Naive thymus-derived CD4-positive, alpha-beta T cell (primary cell): ENCODE measurements around the gene CHPF. TPM values are rescaled to one million over a fixed set of nuclear protein-coding genes. Genes with fewer than 3 reads are reported as not detected.

ENCODE experiments used
- ATAC-seq: fragments of 150-1000 bp; cut with Tn5 transposase; 2 replicates; pipeline ENCODE4 v1.10.0; 2021; ENCODE audit warnings: mild to moderate bottlenecking, moderate library complexity
- CTCF ChIA-PET: fragments of 350-600 bp; sonication (Branson Sonifier 250); formaldehyde crosslinking; loops from one replicate; lab custom pipeline; 2021; ENCODE audit warnings: antibody characterized with exemption; lab: Charles Lee
- POLR2A ChIA-PET: fragments of 350-600 bp; sonication (Branson Sonifier 250); formaldehyde crosslinking; loops from one replicate; lab custom pipeline; 2021; ENCODE audit warnings: antibody characterized with exemption, inconsistent platforms; lab: Charles Lee
- DNase-seq, 9 donors: peaks; one replicate each; pipeline versions ENCODE4 v3.0.0 to v3.0.0-alpha.2; 2020 to 2022; ENCODE audit warnings: mixed read lengths in 1 of 9
- H3K27ac ChIP-seq: one replicate; pipeline ENCODE4 v1.7.0; 2013; ENCODE audit warnings: mild to moderate bottlenecking, low read depth, low read length, moderate library complexity
- H3K27me3 ChIP-seq, 2 donors: one replicate each; pipeline ENCODE4 v1.7.0; 2013; ENCODE audit warnings: low read length in 2 of 2, mild to moderate bottlenecking in 2 of 2, moderate library complexity in 2 of 2; ENCODE audit not compliant: control insufficient read depth in 2 of 2, insufficient read depth in 2 of 2
- H3K36me3 ChIP-seq, 3 experiments: 1 replicate in 2 of 3; 2 replicates in 1 of 3; pipeline ENCODE4 v1.7.0; 2013; ENCODE audit warnings: low read length in 3 of 3, mild to moderate bottlenecking in 3 of 3, moderate library complexity in 1 of 3; ENCODE audit not compliant: insufficient read depth in 3 of 3, control insufficient read depth in 2 of 3
- H3K4me1 ChIP-seq, 2 donors: one replicate each; pipeline ENCODE4 v1.7.0; 2013; ENCODE audit warnings: low read length in 2 of 2, mild to moderate bottlenecking in 2 of 2, moderate library complexity in 1 of 2; ENCODE audit not compliant: control insufficient read depth in 2 of 2, insufficient read depth in 2 of 2
- H3K4me3 ChIP-seq: 2 replicates; pipeline ENCODE4 v1.7.0; 2013; ENCODE audit warnings: mild to moderate bottlenecking, low read length
- H3K9me3 ChIP-seq, 3 experiments: 1 replicate in 2 of 3; 2 replicates in 1 of 3; pipeline ENCODE4 v1.7.0; 2013; ENCODE audit warnings: low read length in 3 of 3; ENCODE audit not compliant: control insufficient read depth in 2 of 3
- H3K27ac Mint-ChIP-seq, 9 donors: one replicate each; pipeline ENCODE4 v1.8.0; 2020 to 2022; ENCODE audit warnings: mixed read lengths in 9 of 9, mild to moderate bottlenecking in 8 of 9, moderate library complexity in 5 of 9, inconsistent platforms in 2 of 9
- H3K27me3 Mint-ChIP-seq, 5 donors: one replicate each; pipeline ENCODE4 v1.8.0; 2021 to 2022; ENCODE audit warnings: mixed read lengths in 5 of 5, mild to moderate bottlenecking in 1 of 5
- H3K36me3 Mint-ChIP-seq, 5 donors: one replicate each; pipeline ENCODE4 v1.8.0; 2020 to 2022; ENCODE audit warnings: mixed read lengths in 5 of 5, mild to moderate bottlenecking in 3 of 5, inconsistent platforms in 1 of 5
- H3K4me1 Mint-ChIP-seq, 7 donors: one replicate each; pipeline ENCODE4 v1.8.0; 2020 to 2022; ENCODE audit warnings: mixed read lengths in 7 of 7, mild to moderate bottlenecking in 3 of 7, inconsistent platforms in 1 of 7
- H3K4me3 Mint-ChIP-seq, 10 donors: one replicate each; pipeline ENCODE4 v1.8.0; 2020 to 2022; ENCODE audit warnings: mild to moderate bottlenecking in 10 of 10, mixed read lengths in 10 of 10, moderate library complexity in 6 of 10, inconsistent platforms in 2 of 10
- H3K9me3 Mint-ChIP-seq, 11 donors: one replicate each; pipeline ENCODE4 v1.8.0; 2020 to 2022; ENCODE audit warnings: mixed read lengths in 11 of 11, mild to moderate bottlenecking in 4 of 11, inconsistent platforms in 1 of 11, moderate library complexity in 1 of 11
- intact Hi-C, 2 donors: fragments of 100-400 bp; cut with micrococcal nuclease; formaldehyde crosslinking; loops; one replicate each; pipeline ENCODE4 v1.15.1; 2023
- polyA plus RNA-seq, 2 donors: library from polyadenylated mRNA; unstranded; fragments of 300-500 nt; fragmentation: Illumina TruSeq; gene quantifications; one replicate each; pipeline ENCODE4 v1.2.3, GENCODE V29; 2021
- total RNA-seq, 6 experiments: library from RNA in 5 of 6; stranded (reverse) in 5 of 6; gene quantifications; 1 replicate in 5 of 6; 2 replicates in 1 of 6; pipeline ENCODE4 v1.2.3 and lab custom pipeline; 2021 to 2026

Gene CHPF
- total and polyA plus RNA-seq, 7 experiments from 2014 or later, result 4.1 to 15.3 (median 5.7) TPM

DNA sequence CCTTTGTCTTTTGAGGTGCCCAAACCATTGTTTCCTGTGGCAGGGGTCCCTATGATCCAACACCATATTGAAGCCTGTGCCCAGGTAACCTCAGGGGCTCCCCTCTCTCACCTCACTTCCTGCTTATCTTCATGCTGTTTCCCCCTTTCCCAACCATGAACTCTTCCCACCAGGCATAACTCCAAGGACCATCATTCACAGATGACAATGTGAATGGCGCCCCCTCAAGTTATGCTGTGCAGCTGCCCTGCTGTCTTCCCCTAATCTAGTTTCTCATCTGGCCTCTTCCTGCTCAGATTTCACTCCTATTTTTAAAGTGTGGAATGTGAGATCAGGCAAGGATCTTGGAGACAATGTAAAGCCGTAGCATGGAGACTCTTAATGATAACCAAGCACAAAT is 43.5 kb downstream of the CHPF start:
- DNase-seq, result no peak
- Histone ChIP-seq H3K4me1 (peaks cover 19 to 22% of the 10 kb centered on the region in 2 donors), H3K9me3 (no peaks in the 10 kb centered on the region), H3K4me3 (no peak overlapping the region), H3K27me3 (peaks cover 4 to 9% of the 10 kb centered on the region in 2 donors), H3K27ac (no peak overlapping the region), H3K36me3 (peaks cover 0 to 21% (median 0%) of the 10 kb centered on the region in 3 experiments)
- H3K9me3 Mint-ChIP-seq, result peaks cover 0 to 2% (median 0%) of the 10 kb centered on the region in 11 donors
- peak overlapping the region in 2 of 9 donors; percentile 81 to 86 for H3K27ac Mint-ChIP-seq
- no peak for ATAC-seq
- peaks cover 13 to 30% (median 24%) of the 10 kb centered on the region in 5 donors for H3K27me3 Mint-ChIP-seq
- peaks cover 7 to 31% (median 11%) of the 10 kb centered on the region in 5 donors for H3K36me3 Mint-ChIP-seq
- ChIA-PET POLR2A (interaction anchor here (1.5 kb wide), 1 partner anchor 221 kb away, joined by 4 read pairs; the partner anchor contains the start of gene DNAJB2), CTCF (interaction anchor here (0.9 to 1.8 kb wide), 3 partner anchors 10 to 98 kb away, joined by 3 to 8 read pairs (median 4); no protein-coding TSS in a partner anchor)
- intact Hi-C loops, result no loop called here
- H3K4me1 Mint-ChIP-seq, result peaks cover 26 to 42% (median 36%) of the 10 kb centered on the region in 7 donors
- H3K4me3 Mint-ChIP-seq, result peak overlapping the region; percentile 91 to 99 (median 96)

GRCh38 chr2:219499555-219499954 is 44.1 kb downstream of the CHPF start:
- POLR2A ChIA-PET, result interaction anchor here (1.5 kb wide), 1 partner anchor 221 kb away, joined by 4 read pairs; the partner anchor contains the start of gene DNAJB2
- no peak for ATAC-seq
- Mint-ChIP-seq H3K27me3 (peaks cover 19 to 36% (median 30%) of the 10 kb centered on the region in 5 donors), H3K36me3 (peaks cover 4 to 25% (median 9%) of the 10 kb centered on the region in 5 donors), H3K9me3 (peaks cover 0 to 2% (median 0%) of the 10 kb centered on the region in 11 donors), H3K27ac (peak overlapping the region in 7 of 9 donors; percentile 76 to 97 (median 86)), H3K4me3 (peak overlapping the region; percentile 91 to 99 (median 96)), H3K4me1 (peaks cover 26 to 42% (median 36%) of the 10 kb centered on the region in 7 donors)
- Histone ChIP-seq H3K27ac (peak overlapping the region; percentile 79), H3K4me1 (peaks cover 19 to 22% of the 10 kb centered on the region in 2 donors), H3K36me3 (peaks cover 0 to 15% (median 0%) of the 10 kb centered on the region in 3 experiments), H3K4me3 (peak overlapping the region; percentile 85), H3K27me3 (peaks cover 4 to 9% of the 10 kb centered on the region in 2 donors), H3K9me3 (no peaks in the 10 kb centered on the region)
- CTCF ChIA-PET, result interaction anchor here (0.9 to 1.8 kb wide), 3 partner anchors 10 to 97 kb away, joined by 3 to 8 read pairs (median 4); no protein-coding TSS in a partner anchor
- DNase-seq, result no peak
- intact Hi-C loops, result loop anchor here (2.0 to 10.0 kb wide), 12 partner anchors 23 to 1225 kb away; partner anchors contain the start of genes CNPPD1 (in 2 of the 2), RETREG2 (in 2 of the 2), ZFAND2B (in 2 of the 2) and AAMP (in 1 of the 2)

- CTCF ChIA-PET, result interaction anchor here (0.7 to 6.1 kb wide), 5 partner anchors 11 to 97 kb away, joined by 3 to 60 read pairs (median 4); no protein-coding TSS in a partner anchor
- DNase-seq, result no peak
- Histone ChIP-seq H3K4me3 (peak overlapping the region; percentile 85), H3K4me1 (peaks cover 19 to 22% of the 10 kb centered on the region in 2 donors), H3K36me3 (peaks cover 0 to 10% (median 0%) of the 10 kb centered on the region in 3 experiments), H3K27me3 (peaks cover 4 to 9% of the 10 kb centered on the region in 2 donors), H3K27ac (peak overlapping the region; percentile 79), H3K9me3 (no peaks in the 10 kb centered on the region)
- intact Hi-C loops, result loop anchor here (2.0 to 10.0 kb wide), 12 partner anchors 22 to 1224 kb away; partner anchors contain the start of genes CNPPD1 (in 2 of the 2), RETREG2 (in 2 of the 2), ZFAND2B (in 2 of the 2) and AAMP (in 1 of the 2)
- H3K27me3 Mint-ChIP-seq, result peaks cover 23 to 42% (median 35%) of the 10 kb centered on the region in 5 donors
- peaks cover 0 to 2% (median 0%) of the 10 kb centered on the region in 11 donors for H3K9me3 Mint-ChIP-seq
- peaks cover 0 to 19% (median 4%) of the 10 kb centered on the region in 5 donors for H3K36me3 Mint-ChIP-seq
- peaks cover 26 to 42% (median 36%) of the 10 kb centered on the region in 7 donors for H3K4me1 Mint-ChIP-seq
- no peak for ATAC-seq
- H3K4me3 Mint-ChIP-seq, result peak overlapping the region; percentile 91 to 99 (median 96)
- H3K27ac Mint-ChIP-seq, result peak overlapping the region; percentile 76 to 97 (median 86)
- POLR2A ChIA-PET, result interaction anchor here (0.8 to 1.5 kb wide), 8 partner anchors 9 to 220 kb away, joined by 3 to 5 read pairs (median 4); partner anchors contain the start of genes DNAJB2 and DNPEP
These were observed 44.6 kb downstream of the CHPF start for GRCh38 chr2:219499058-219499307.

DNA sequence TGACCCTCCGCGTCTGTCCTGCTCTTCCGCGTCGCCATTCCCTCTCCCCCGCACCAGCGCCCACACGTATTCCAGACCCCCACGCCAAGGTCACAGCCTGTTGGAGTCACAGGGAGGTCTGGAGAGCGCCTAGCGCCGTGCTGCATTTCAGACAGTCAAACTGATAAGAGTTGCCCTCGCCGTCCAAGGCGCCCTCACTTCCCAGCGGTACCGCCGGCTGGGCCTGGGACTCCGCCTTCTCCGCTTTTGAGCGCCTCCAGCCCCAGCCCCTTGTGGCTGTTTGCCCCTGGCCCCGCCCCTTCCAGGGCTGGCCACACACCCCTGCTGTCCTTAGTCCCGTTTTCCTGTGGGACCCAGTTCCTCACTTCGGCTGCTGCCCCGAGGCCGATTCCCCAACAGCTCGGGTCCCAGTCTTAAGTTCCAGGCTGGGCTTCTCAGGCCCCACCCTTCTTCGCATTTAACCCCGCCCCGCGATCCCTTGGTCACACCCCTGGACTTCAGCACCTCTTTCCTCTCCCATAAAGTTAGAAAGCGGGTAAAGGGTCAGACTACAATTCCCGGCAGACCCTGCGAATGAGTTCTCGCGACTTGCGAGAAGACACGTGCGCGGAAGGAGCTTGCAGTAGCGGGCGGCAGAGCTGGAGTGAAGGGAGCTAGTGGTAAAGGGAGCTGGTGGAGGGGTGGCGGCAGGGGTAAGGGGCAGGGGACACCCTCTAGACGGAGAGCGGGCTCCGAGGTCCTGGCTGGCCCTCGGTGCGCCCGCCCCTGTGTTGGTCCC is 45.1 kb downstream of the CHPF start, which contains the start of gene GMPPA:
GMPPA (plus strand) TSS at position 612 of the 778 bp plus-strand sequence. CDS start 1,085 bp downstream, outside the sequence.
- H3K27ac Mint-ChIP-seq, result peak within 1 kb of the TSS; percentile 76 to 97 (median 86)
- ChIA-PET POLR2A (interaction anchor here (0.8 to 1.5 kb wide), 8 partner anchors 9 to 219 kb away, joined by 3 to 5 read pairs (median 4); partner anchors contain the start of genes DNAJB2 and DNPEP), CTCF (interaction anchor here (0.7 to 6.1 kb wide), 3 partner anchors 11 to 30 kb away, joined by 3 to 60 read pairs (median 8); no protein-coding TSS in a partner anchor)
- Histone ChIP-seq H3K4me1 (peaks cover 19 to 22% of the 10 kb centered on the region in 2 donors), H3K9me3 (no peaks in the 10 kb centered on the region), H3K27ac (peak within 1 kb of the TSS; percentile 79), H3K4me3 (peak within 1 kb of the TSS; percentile 85), H3K36me3 (peaks cover 0 to 5% (median 0%) of the 10 kb centered on the region in 3 experiments), H3K27me3 (peaks cover 4 to 9% of the 10 kb centered on the region in 2 donors)
- peaks cover 0 to 2% (median 0%) of the 10 kb centered on the region in 11 donors for H3K9me3 Mint-ChIP-seq
- DNase-seq (peak; percentile 78 to 95 (median 90)), ATAC-seq (peak; percentile 94)
- peaks cover 26 to 42% (median 36%) of the 10 kb centered on the region in 7 donors for H3K4me1 Mint-ChIP-seq
- H3K27me3 Mint-ChIP-seq, result peaks cover 28 to 47% (median 40%) of the 10 kb centered on the region in 5 donors
- peak within 1 kb of the TSS; percentile 91 to 99 (median 96) for H3K4me3 Mint-ChIP-seq
- H3K36me3 Mint-ChIP-seq, result peaks cover 0 to 14% (median 4%) of the 10 kb centered on the region in 5 donors
- intact Hi-C loops, result loop anchor here (1.0 to 10.0 kb wide), 21 partner anchors 11 to 1224 kb away; partner anchors contain the start of genes CHPF (in 2 of the 2), CNPPD1 (in 2 of the 2), DNAJB2 (in 2 of the 2) and RETREG2 (in 2 of the 2)

GRCh38 chr2:219497495-219498279 is 45.9 kb downstream of the CHPF start:
- Histone ChIP-seq H3K36me3 (no peaks in the 10 kb centered on the region), H3K27me3 (peaks cover 4 to 9% of the 10 kb centered on the region in 2 donors), H3K4me3 (peak overlapping the region; percentile 85), H3K9me3 (no peaks in the 10 kb centered on the region), H3K4me1 (peaks cover 19 to 22% of the 10 kb centered on the region in 2 donors), H3K27ac (no peak overlapping the region)
- CTCF ChIA-PET, result interaction anchor here (6.1 kb wide), 1 partner anchor 31 kb away, joined by 60 read pairs; no protein-coding TSS in a partner anchor
- H3K36me3 Mint-ChIP-seq, result peaks cover 0 to 11% (median 3%) of the 10 kb centered on the region in 5 donors
- POLR2A ChIA-PET, result interaction anchor here (1.1 to 1.3 kb wide), 4 partner anchors 10 to 109 kb away, joined by 3 to 5 read pairs (median 4); no protein-coding TSS in a partner anchor
- DNase-seq (peak in 1 of 9 donors; percentile 63), ATAC-seq (peak; percentile 35)
- peak overlapping the region in 1 of 9 donors; percentile 81 for H3K27ac Mint-ChIP-seq
- H3K4me1 Mint-ChIP-seq, result peaks cover 26 to 42% (median 36%) of the 10 kb centered on the region in 7 donors
- intact Hi-C loops, result loop anchor here (1.0 to 10.0 kb wide), 21 partner anchors 12 to 1223 kb away; partner anchors contain the start of genes CHPF (in 2 of the 2), CNPPD1 (in 2 of the 2), DNAJB2 (in 2 of the 2) and RETREG2 (in 2 of the 2)
- peaks cover 0 to 2% (median 0%) of the 10 kb centered on the region in 11 donors for H3K9me3 Mint-ChIP-seq
- H3K4me3 Mint-ChIP-seq, result peak overlapping the region; percentile 91 to 99 (median 96)
- peaks cover 36 to 52% (median 48%) of the 10 kb centered on the region in 5 donors for H3K27me3 Mint-ChIP-seq
